GM12865 (cell line): Measurements from ENCODE around the gene TCEAL9.

ENCODE experiments used
- DNase-seq: peaks from one replicate; pipeline ENCODE4 v3.0.0; 2010; ENCODE audit warnings: low read depth
- H3K4me3 ChIP-seq: 2 replicates; pipeline ENCODE4 v1.5.1; 2011; ENCODE audit warnings: mild to moderate bottlenecking, low read depth, low read length, control low read depth
- TF ChIP-seq, protein P1 (sequence below): IDR thresholded peaks from 2 replicates; pipeline ENCODE4 v1.5.1; 2011; ENCODE audit warnings: low read length, control low read depth, low read depth, inconsistent platforms; ENCODE audit not compliant: insufficient read depth; ENCODE audit errors: missing control alignments

Gene TCEAL9, protein sequence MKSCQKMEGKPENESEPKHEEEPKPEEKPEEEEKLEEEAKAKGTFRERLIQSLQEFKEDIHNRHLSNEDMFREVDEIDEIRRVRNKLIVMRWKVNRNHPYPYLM

DNA sequence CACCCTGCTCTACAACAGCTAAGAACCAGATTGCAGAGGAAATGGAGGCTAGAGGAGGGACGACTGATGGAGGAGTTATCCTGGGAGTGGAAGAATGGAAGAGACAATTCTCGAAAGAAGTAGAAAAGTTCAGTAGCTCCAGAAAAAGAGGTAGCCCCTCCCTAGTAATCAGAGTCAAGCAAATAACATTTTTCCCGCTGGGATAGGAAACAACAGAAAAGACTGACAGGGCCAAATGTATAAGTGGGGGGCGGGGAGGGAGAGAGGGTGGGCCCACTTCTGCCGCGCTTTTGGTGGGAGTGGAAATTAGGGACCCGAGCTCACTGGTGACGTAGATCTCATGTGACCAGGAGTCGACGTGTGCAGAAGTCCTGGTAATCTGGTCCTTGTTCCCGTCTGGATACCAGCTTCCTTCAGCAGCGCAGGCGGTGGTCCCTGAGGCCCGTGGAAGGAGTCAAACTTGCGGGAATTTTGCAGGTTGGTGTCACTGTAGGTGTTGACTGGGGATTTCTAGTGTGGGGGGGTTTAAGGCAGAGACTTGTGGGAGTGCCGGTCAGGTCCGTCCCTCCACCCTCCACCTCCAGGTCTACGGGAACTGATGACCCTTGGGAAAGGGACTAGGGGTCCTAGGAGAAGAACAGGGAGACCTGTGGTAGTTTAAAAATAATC, at the start of gene TCEAL9:
Gene TCEAL9 (plus strand): TSS at position 377 of the 669 bp plus-strand sequence. CDS start 1,179 bp downstream, outside the sequence.
- peak; percentile 40 for DNase-seq
- H3K4me3 ChIP-seq = peak within 1 kb of the TSS; percentile 79

DNA sequence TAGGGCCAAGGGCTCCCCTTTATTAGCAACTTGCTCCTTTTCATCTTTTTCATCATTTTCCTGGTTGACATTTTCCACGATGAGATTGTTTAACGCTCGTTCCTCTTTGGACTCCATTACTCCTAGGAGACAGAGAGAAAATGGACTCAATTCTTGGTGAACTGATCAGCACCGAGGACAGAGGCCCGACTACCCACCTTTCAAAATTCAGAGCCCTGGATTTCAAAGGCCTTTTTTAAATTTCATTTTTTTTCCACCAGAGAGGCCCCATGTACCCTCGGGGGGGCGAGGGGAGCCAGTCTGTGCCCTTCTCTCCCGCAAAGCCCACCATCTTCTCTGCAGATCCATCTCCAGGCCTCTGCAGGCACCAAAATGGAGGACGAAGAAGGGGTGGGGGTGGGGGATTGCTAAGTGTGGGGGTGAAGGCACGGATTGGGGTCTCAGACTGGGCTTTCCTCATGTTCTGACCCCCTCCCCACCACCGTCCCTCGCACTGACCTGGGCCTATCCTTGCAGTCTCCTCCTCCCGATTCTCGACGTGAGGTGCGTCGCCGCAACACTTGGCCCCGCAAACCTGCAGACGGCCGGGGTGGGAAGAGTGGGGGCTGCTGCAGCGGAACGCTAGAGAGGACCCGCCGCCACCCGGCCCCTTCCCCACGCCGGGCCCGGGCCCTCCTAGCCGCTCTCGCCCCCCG, 46.3 kb upstream of the TCEAL9 start:
- TF ChIP-seq, protein P1, sequence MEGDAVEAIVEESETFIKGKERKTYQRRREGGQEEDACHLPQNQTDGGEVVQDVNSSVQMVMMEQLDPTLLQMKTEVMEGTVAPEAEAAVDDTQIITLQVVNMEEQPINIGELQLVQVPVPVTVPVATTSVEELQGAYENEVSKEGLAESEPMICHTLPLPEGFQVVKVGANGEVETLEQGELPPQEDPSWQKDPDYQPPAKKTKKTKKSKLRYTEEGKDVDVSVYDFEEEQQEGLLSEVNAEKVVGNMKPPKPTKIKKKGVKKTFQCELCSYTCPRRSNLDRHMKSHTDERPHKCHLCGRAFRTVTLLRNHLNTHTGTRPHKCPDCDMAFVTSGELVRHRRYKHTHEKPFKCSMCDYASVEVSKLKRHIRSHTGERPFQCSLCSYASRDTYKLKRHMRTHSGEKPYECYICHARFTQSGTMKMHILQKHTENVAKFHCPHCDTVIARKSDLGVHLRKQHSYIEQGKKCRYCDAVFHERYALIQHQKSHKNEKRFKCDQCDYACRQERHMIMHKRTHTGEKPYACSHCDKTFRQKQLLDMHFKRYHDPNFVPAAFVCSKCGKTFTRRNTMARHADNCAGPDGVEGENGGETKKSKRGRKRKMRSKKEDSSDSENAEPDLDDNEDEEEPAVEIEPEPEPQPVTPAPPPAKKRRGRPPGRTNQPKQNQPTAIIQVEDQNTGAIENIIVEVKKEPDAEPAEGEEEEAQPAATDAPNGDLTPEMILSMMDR = no peak
- no peak for DNase-seq
- H3K4me3 ChIP-seq = no peak overlapping the region; the same call in 1 of the 2 replicates

More for the DNA sequence above, at the start of gene TCEAL9:
- TF ChIP-seq, protein P1 = no peak

DNA sequence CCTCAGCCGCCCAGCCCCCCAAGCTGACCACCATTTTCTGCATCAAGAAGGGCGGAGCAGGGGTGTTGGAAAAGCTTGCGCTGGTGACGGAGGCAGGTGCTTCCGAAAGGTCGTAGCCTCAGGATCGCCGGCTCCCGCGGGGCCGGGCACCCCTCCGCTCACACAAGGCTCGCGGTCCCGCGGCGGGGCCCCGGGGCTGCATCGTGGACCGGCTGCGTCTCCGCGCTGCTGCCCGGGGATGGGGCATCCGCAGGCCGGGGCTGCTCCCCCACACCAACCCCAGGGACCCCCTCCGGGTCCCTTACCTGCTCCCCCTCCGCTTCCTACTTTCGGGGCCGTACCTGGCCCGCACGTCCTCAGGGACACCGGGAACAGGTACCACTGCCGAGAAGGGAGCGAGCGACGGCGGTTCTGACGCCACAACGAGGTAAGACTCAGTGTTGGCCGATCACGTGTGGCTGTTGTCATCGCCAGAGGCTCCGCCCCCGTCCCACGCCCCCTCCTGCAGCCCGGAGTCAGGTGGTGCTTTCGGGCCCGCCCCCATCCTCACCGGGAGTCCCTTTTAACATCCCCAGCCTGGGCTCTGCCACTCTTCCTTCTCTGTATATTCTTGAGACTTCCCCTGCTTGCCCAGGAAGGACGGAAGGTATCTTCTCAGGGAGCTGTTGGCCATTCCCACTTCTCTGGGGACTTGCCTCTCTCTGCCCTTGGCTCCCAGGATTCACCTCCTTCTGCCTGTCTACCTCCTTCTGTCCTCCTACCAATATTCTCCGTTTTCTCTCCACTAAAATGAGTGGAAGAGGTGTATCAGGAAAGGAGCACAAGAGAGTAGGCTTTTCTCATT, 45.5 kb upstream of the TCEAL9 start, which contains the start of gene BEX2:
Gene BEX2 (minus strand): TSS at position 436 of the 844 bp plus-strand sequence. CDS start 1,014 bp downstream, outside the sequence.
- TF ChIP-seq, protein P1 = no peak
- peak within 1 kb of the TSS; percentile 41 for H3K4me3 ChIP-seq

DNA sequence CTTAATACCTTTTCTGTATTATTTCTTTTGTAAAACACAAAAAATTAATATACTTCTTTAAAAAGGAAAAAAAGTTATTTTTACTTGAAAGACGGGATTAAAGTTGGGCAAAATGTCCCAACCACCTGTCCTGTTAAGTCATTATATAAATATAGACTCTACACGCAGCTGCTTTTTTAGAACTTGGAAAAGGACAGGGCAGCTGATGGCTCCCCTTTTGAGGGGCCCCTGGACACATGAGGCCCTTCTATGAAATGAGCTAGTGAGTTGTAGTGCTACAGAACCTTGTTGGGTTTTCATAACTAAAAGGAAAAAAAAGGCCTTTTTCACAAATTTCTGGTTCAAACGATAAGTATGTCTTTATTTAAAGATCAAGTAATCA, 44.9 kb upstream of the TCEAL9 start:
- H3K4me3 ChIP-seq = no peak overlapping the region
- DNase-seq = no peak
- TF ChIP-seq, protein P1 = no peak

More for the DNA sequence above, 45.5 kb upstream of the TCEAL9 start, which contains the start of gene BEX2:
- peak; percentile 56 for DNase-seq

DNA sequence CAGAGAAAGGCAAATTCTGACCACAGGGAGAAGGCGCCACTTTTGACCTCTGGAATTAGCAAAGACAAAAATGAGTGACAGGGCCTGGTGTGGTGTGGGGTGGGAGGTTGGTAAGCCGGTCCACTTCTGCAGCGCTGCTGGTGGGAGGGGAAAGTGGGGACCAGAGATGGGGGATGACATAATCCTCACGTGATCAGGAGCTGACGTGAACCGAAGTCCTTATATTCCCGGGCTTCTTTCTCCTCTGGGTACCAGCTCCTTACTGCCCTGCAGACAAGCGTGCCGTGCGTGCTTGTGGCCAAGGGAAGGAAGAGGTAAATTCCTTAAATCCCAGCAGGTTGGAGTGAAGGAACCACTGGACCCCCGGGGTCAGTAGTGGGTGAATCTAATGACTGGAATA, 26.3 kb upstream of the TCEAL9 start, which contains the start of gene TCEAL7:
Gene TCEAL7 (plus strand): TSS at position 249 of the 400 bp plus-strand sequence. CDS start 1,165 bp downstream, outside the sequence.
- TF ChIP-seq, protein P1 = no peak
- no peak for DNase-seq
- H3K4me3 ChIP-seq = no peak within 1 kb of the TSS

DNA sequence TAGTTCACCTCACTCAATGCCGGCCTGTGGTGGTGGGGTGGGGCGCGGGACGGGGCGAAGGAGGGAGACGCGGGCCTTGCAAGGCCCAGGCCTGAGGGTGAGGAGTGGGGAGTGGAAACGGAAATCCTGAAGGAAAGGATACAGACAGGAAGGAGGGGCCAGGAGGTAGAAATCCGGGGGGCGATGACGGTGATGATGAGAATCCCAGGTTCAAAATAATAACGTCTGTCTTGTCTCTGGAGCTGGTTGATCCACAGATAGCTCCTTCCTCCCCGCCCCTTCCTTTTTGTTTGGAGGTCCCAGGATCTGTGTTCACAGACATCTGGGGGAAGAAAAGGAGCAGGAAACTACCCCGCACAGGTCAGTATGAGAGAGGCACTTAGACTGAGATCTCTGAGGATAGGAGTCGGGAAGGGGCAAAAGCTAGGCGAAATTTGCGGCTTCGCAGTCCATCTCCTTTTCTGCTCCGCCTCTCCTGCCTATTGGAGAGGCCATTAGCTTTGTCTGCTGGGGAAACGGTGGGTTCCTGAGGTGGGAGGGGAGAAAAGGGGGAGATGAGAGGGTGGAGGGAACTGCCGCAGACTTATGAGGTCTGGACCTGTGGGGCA, 25.5 kb upstream of the TCEAL9 start:
- DNase-seq = no peak
- H3K4me3 ChIP-seq = no peak overlapping the region
- TF ChIP-seq, protein P1 = no peak
